K562 (cell line): ENCODE results near the gene HK2. TPM values are rescaled to one million over a fixed set of nuclear protein-coding genes. Genes with fewer than 3 reads are reported as not detected.

Experiments
- ATAC-seq: fragments of 200-7000 bp; cut with Tn5 transposase; 3 replicates; pipeline ENCODE4 v1.9.1; 2020; ENCODE audit warnings: moderate library complexity
- BruUV-seq: library from RNA; stranded (reverse); fragments of 400-500 nt; replicated peaks from 2 replicates; lab custom pipeline; 2021; lab: Mats Ljungman, UMichigan
- CTCF ChIA-PET: fragments of 300-600 bp; formaldehyde crosslinking; extraction: SDS; loops from one replicate; lab custom pipeline; 2021; ENCODE audit warnings: low intra/inter-chr PET ratio; lab: Yijun Ruan, JAX
- POLR2A ChIA-PET: fragments of 300-600, 350-650 bp; sonication (Branson Sonifier 250); formaldehyde crosslinking; extraction: SDS; loops from one replicate; lab custom pipeline; 2021; ENCODE audit warnings: antibody characterized with exemption, inconsistent platforms; lab: Yijun Ruan, JAX
- DNase-seq, 4 experiments: peaks; one replicate each; pipeline versions ENCODE4 v3.0.0 to v3.0.0-alpha.2; 2011 to 2018; ENCODE audit warnings: low spot score in 3 of 4, mixed read lengths in 3 of 4; ENCODE audit errors: extremely low read depth in 1 of 4
- FAIRE-seq: peaks from 2 replicates; lab custom pipeline; 2011; peaks lifted over from hg19 to GRCh38; lab: Jason Lieb, UNC
- H2AFZ ChIP-seq: 2 replicates; pipeline ENCODE4 v1.6.0; 2011; ENCODE audit warnings: low read depth, low read length, control low read depth, inconsistent platforms
- H3K27ac ChIP-seq: fragments of 200-600 bp; 3 replicates; pipeline ENCODE4 v1.8.0; 2011; ENCODE audit warnings: low read depth, mild to moderate bottlenecking, control low read depth, inconsistent platforms, low read length, moderate library complexity, mixed read lengths; ENCODE audit errors: extremely low read depth
- H3K27me3 ChIP-seq, 2 experiments: fragments of 300-600 bp in 1 of 2; 2 replicates in 1 of 2; 3 replicates in 1 of 2; pipeline versions ENCODE4 v1.6.0 to v1.8.0; 2011; ENCODE audit warnings: inconsistent platforms in 2 of 2, low read length in 2 of 2, mild to moderate bottlenecking in 1 of 2, mixed read lengths in 1 of 2, moderate library complexity in 1 of 2; ENCODE audit not compliant: control insufficient read depth in 2 of 2, insufficient read depth in 2 of 2
- H3K36me3 ChIP-seq: fragments of 300-600 bp; 3 replicates; pipeline ENCODE4 v1.8.0; 2011; ENCODE audit warnings: mild to moderate bottlenecking, low read length, inconsistent platforms; ENCODE audit not compliant: control insufficient read depth, insufficient read depth
- H3K4me1 ChIP-seq, 2 experiments: fragments of 200-600 bp in 1 of 2; replicated peaks in 1 of 2; 2 replicates in 1 of 2; 3 replicates in 1 of 2; pipeline versions ENCODE4 v1.5.1 to v1.8.0; 2011; ENCODE audit warnings: inconsistent platforms in 2 of 2, low read length in 2 of 2, mild to moderate bottlenecking in 1 of 2, mixed read lengths in 1 of 2, moderate library complexity in 1 of 2; ENCODE audit not compliant: control insufficient read depth in 2 of 2, insufficient read depth in 2 of 2
- H3K4me2 ChIP-seq: 2 replicates; pipeline ENCODE4 v1.6.1; 2011; ENCODE audit warnings: low read length, control low read depth, inconsistent platforms, mixed read lengths; ENCODE audit not compliant: insufficient read depth
- H3K4me3 ChIP-seq: fragments of 200-600 bp; sonication (generic), shearing (Covaris generic); 2 replicates; pipeline ENCODE4 v1.5.1; 2016; ENCODE audit warnings: control low read depth, inconsistent platforms
- H3K79me2 ChIP-seq: fragments of 200-600 bp; 3 replicates; pipeline ENCODE4 v1.8.0; 2011; ENCODE audit warnings: low read length, inconsistent platforms; ENCODE audit not compliant: control insufficient read depth, insufficient read depth
- H3K9ac ChIP-seq, 2 experiments: 2 replicates each; pipeline versions ENCODE4 v1.6.0 to v1.6.1; 2011; ENCODE audit warnings: low read depth in 2 of 2, low read length in 2 of 2, control low read depth in 1 of 2, inconsistent platforms in 1 of 2, mild to moderate bottlenecking in 1 of 2, mixed read lengths in 1 of 2; ENCODE audit not compliant: insufficient read depth in 1 of 2
- H3K9me1 ChIP-seq: one replicate; pipeline ENCODE4 v1.6.0; 2011; ENCODE audit warnings: inconsistent platforms, mild to moderate bottlenecking, low read length, moderate library complexity; ENCODE audit not compliant: control insufficient read depth, insufficient read depth
- H3K9me3 ChIP-seq: replicated peaks from 2 replicates; pipeline ENCODE4 v1.5.1; 2011; ENCODE audit warnings: low read depth, low read length, inconsistent platforms; ENCODE audit not compliant: control insufficient read depth, insufficient read depth
- H4K20me1 ChIP-seq: replicated peaks from 2 replicates; pipeline ENCODE4 v1.6.1; 2011; ENCODE audit warnings: low read length, inconsistent platforms, mixed read lengths; ENCODE audit not compliant: control insufficient read depth, insufficient read depth
- SNIP1 ChIP-seq: fragments of 450-650 bp; IDR thresholded peaks from 2 replicates; pipeline ENCODE4 v1.7.1; 2017; ENCODE audit warnings: low read depth, mild to moderate bottlenecking
- WGBS: fragments of 100-300 bp; shearing (Covaris generic); methylation state at CpG from one replicate; pipeline ENCODE4 v1.1.6; 2016; ENCODE audit warnings: low coverage, mixed read lengths; ENCODE audit not compliant: insufficient coverage; ENCODE audit errors: missing lambda C conversion rate; 5-methylcytosine and 5-hydroxymethylcytosine counted together
- in situ Hi-C: fragments of 300-500 bp; cut with MboI; formaldehyde crosslinking; loops from 4 replicates; pipeline ENCODE4 v1.15.0; 2018; ENCODE audit warnings: inconsistent platforms, mixed read lengths
- intact Hi-C: fragments of 100-400 bp; cut with micrococcal nuclease; formaldehyde crosslinking; loops from 2 replicates; pipeline ENCODE4 v1.14.2; 2022
- polyA plus RNA-seq, 8 experiments: library from polyadenylated mRNA; depleted of rRNA in 4 of 8; stranded (reverse) in 5 of 8; unstranded in 3 of 8; fragments of >200 nt; fragmentation: Nextera tagmentation in 2 of 8; fragmentation: Illumina TruSeq in 1 of 8; extraction: Ambion mirVana in 2 of 8; extraction: Trizol in 1 of 8; gene quantifications; 2 replicates each; pipeline versions ENCODE4 v1.2.1 to v1.2.3, GENCODE V29; 2011 to 2014; ENCODE audit warnings: inconsistent platforms in 1 of 8, missing spikeins in 1 of 8
- total RNA-seq, 7 experiments: library from RNA; depleted of rRNA in 6 of 7; stranded (reverse); fragments of >200 nt in 6 of 7; fragmentation: Illumina TruSeq in 2 of 7; extraction: Trizol in 2 of 7; gene quantifications; 2 replicates each; pipeline versions ENCODE4 v1.2.1 to v1.2.3, GENCODE V29; 2011 to 2021; ENCODE audit warnings: low replicate concordance in 1 of 7
- TF ChIP-seq, protein P1 (sequence below): fragments of 150-350 bp; conservative IDR thresholded peaks from 2 replicates; pipeline ENCODE4 v1.6.1; 2014; ENCODE audit warnings: low read length
- TF ChIP-seq, protein P2 (sequence below): fragments of 450-650 bp; IDR thresholded peaks from 2 replicates; pipeline ENCODE4 v1.6.1; 2018; ENCODE audit not compliant: partially characterized antibody

HK2 gene
- total and polyA plus RNA-seq, 9 of the 15 experiments (the other 6 are each of a cell fraction or from before 2014, with no cell fraction given), result 4.7 to 56.0 (median 19.9) TPM

DNA sequence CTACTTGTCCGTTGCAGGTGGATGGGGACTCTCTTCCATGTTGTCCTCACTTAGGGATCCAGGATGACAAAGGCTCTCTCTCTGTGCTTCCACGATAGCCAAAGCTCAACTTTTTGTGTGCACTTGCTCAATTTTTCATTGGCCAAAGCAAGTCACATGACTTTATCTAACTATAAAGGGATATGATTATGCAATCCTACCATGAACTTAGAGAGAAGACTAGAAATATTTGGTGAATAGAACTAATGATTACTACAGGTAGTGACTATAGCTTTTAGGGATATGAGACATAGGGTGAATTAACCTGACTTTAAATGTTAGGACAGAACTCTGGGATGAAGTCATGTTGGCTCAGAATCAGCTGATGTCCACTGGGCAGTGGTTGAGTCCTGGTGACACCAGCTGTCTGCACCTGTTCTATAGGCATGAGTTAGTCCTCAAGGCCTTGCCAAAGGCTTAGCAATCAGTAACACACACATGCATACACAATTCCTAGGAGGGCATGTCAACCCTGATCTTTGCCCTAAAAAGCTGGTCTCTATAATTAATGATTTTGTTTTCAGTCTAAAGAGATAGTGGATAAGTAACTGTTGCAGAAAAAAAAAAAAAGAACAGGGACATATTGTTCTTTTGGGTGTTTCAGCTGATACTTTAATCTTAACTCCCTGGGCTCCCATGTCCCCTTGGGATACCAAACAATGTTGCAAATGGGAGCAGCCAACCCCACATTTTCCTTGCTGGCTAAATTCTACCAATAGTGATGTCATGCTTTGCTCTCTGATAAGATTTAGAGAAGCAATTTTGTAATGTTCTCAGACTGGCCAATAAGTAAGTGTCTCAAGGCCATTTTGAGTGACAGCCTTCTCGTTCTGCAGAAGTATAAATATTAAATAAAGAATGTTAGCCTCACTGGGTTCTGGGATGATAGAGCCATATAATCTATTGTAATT, 12.5 kb upstream of the HK2 start (continued):
- no peak for TF ChIP-seq SNIP1
- TF ChIP-seq, all 486 proteins: peak for 8

DNA sequence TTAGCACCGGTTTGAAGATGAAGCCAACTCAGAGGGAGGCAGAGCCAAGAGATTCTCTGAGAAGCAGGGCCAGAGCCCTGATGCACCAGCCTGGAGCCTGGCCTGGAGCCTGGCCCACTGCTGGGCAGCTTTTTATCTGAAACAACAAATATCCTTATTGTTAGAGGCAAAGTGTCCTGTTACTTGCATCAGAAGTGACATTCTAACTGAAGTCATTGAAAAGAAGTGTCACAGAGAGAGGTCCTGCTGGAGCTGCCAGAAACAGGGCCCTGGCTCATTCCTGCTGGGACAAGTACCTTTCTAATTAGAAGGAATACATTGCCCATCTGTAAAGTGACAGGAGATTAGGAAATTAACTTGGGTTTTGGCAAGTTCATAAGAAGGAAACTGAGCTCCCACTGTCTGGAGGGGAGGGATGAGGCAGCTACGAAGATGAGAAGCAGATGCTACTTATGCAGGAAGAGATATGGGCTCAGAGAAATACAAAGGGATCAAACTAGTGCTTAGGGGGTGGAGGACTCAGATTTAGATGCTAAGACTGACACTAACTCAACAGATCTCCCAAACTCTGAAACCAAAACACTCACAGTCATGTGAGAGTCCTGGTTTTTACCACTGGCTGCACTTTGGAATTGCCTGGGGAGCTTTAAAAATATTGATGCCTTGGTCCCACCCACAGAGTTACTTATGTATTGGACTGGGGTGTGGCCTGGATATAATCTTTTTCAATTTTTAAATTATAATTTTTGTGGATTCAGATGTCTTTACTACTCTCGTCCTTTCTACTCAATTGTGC, 11.0 kb upstream of the HK2 start:
- intact Hi-C loops (no loop called here), in situ Hi-C loops (no loop called here)
- H3K9ac ChIP-seq, result no peak overlapping the region
- no peaks in the 10 kb centered on the region for H3K79me2 ChIP-seq
- TF ChIP-seq, protein P1, sequence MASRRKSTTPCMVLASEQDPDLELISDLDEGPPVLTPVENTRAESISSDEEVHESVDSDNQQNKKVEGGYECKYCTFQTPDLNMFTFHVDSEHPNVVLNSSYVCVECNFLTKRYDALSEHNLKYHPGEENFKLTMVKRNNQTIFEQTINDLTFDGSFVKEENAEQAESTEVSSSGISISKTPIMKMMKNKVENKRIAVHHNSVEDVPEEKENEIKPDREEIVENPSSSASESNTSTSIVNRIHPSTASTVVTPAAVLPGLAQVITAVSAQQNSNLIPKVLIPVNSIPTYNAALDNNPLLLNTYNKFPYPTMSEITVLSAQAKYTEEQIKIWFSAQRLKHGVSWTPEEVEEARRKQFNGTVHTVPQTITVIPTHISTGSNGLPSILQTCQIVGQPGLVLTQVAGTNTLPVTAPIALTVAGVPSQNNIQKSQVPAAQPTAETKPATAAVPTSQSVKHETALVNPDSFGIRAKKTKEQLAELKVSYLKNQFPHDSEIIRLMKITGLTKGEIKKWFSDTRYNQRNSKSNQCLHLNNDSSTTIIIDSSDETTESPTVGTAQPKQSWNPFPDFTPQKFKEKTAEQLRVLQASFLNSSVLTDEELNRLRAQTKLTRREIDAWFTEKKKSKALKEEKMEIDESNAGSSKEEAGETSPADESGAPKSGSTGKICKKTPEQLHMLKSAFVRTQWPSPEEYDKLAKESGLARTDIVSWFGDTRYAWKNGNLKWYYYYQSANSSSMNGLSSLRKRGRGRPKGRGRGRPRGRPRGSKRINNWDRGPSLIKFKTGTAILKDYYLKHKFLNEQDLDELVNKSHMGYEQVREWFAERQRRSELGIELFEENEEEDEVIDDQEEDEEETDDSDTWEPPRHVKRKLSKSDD, result no peak
- TF ChIP-seq, protein P2, sequence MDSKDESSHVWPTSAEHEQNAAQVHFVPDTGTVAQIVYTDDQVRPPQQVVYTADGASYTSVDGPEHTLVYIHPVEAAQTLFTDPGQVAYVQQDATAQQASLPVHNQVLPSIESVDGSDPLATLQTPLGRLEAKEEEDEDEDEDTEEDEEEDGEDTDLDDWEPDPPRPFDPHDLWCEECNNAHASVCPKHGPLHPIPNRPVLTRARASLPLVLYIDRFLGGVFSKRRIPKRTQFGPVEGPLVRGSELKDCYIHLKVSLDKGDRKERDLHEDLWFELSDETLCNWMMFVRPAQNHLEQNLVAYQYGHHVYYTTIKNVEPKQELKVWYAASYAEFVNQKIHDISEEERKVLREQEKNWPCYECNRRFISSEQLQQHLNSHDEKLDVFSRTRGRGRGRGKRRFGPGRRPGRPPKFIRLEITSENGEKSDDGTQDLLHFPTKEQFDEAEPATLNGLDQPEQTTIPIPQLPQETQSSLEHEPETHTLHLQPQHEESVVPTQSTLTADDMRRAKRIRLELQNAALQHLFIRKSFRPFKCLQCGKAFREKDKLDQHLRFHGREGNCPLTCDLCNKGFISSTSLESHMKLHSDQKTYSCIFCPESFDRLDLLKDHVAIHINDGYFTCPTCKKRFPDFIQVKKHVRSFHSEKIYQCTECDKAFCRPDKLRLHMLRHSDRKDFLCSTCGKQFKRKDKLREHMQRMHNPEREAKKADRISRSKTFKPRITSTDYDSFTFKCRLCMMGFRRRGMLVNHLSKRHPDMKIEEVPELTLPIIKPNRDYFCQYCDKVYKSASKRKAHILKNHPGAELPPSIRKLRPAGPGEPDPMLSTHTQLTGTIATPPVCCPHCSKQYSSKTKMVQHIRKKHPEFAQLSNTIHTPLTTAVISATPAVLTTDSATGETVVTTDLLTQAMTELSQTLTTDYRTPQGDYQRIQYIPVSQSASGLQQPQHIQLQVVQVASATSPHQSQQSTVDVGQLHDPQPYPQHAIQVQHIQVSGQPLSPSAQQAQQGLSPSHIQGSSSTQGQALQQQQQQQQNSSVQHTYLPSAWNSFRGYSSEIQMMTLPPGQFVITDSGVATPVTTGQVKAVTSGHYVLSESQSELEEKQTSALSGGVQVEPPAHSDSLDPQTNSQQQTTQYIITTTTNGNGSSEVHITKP, result peak; percentile 62
- DNase-seq (no peak), ATAC-seq (no peak), FAIRE-seq (no peak)
- H3K4me1 ChIP-seq, result no peaks in the 10 kb centered on the region
- ChIA-PET POLR2A (interaction anchor here (0.7 to 1.1 kb wide), 2 partner anchors 9 to 101 kb away, joined by 3 read pairs; no protein-coding TSS in a partner anchor), CTCF (no interaction called here)
- H4K20me1 ChIP-seq, result no peaks in the 10 kb centered on the region
- WGBS, result 5% methylated on average over 3 of the region's 3 CpGs
- H3K36me3 ChIP-seq, result no peaks in the 10 kb centered on the region
- BruUV-seq, result no TSS peak
- H3K4me2 ChIP-seq, result no peak overlapping the region
- H3K9me1 ChIP-seq, result no peaks in the 10 kb centered on the region
- no peak overlapping the region for H2AFZ ChIP-seq
- no peak overlapping the region for H3K27ac ChIP-seq
- no peaks in the 10 kb centered on the region for H3K9me3 ChIP-seq
- H3K27me3 ChIP-seq, result peaks cover 7 to 17% of the 10 kb centered on the region in 2 experiments; a peak in 4 of 5 replicates
- no peak overlapping the region for H3K4me3 ChIP-seq
